ENCODE measurements around the gene ATP2B3.

ATP2B3 gene

GRCh38 chrX:153501530-153501929 is 15.9 kb upstream of the ATP2B3 start:
- DNase-seq (ENCODE audit: extremely low read depth, low read depth): no peak
- no peak for TF ChIP-seq CTCF (IDR thresholded peaks at IDR 0.05; ENCODE audit: low read depth, low read length)

- DNase-seq (ENCODE audit: extremely low read depth, low read depth): no peak
- no peak for TF ChIP-seq CTCF (IDR thresholded peaks at IDR 0.05; ENCODE audit: low read depth, low read length)
These were observed 15.3 kb upstream of the ATP2B3 start for GRCh38 chrX:153502131-153502530.

GRCh38 chrX:153502796-153503195 is 14.6 kb upstream of the ATP2B3 start:
- no peak for DNase-seq (ENCODE audit: extremely low read depth, low read depth)
- TF ChIP-seq CTCF (IDR thresholded peaks at IDR 0.05; ENCODE audit: low read depth, low read length): no peak

- no peak for TF ChIP-seq CTCF (IDR thresholded peaks at IDR 0.05; ENCODE audit: low read depth, low read length)
- DNase-seq (ENCODE audit: extremely low read depth, low read depth): no peak
These were observed 12.9 kb upstream of the ATP2B3 start for GRCh38 chrX:153504445-153505016.

- TF ChIP-seq CTCF (IDR thresholded peaks at IDR 0.05; ENCODE audit: low read depth, low read length): no peak
- no peak for DNase-seq (ENCODE audit: extremely low read depth, low read depth)
These were observed 12.1 kb upstream of the ATP2B3 start for GRCh38 chrX:153505361-153505760.

- peak; percentile 64 for TF ChIP-seq CTCF (IDR thresholded peaks at IDR 0.05; ENCODE audit: low read depth, low read length)
- no peak for DNase-seq (ENCODE audit: extremely low read depth, low read depth)
These were observed 9.8 kb upstream of the ATP2B3 start for GRCh38 chrX:153507484-153508178.

GRCh38 chrX:153509592-153509991 is 7.8 kb upstream of the ATP2B3 start:
- DNase-seq (ENCODE audit: extremely low read depth, low read depth): no peak
- no peak for TF ChIP-seq CTCF (IDR thresholded peaks at IDR 0.05; ENCODE audit: low read depth, low read length)

Data from AG09319 (cell line).